Ovary (tissue), 3 donors: ENCODE measurements around the gene GRIK3.

Experiments
- CTCF ChIP-seq, 3 donors: fragments of 450-650 bp in 2 of 3; fragments of 200-600 bp in 1 of 3; IDR thresholded peaks; one replicate each; pipeline versions ENCODE4 v1.5.1 to v1.8.0; 2016 to 2022; ENCODE audit warnings: antibody characterized with exemption in 3 of 3, mild to moderate bottlenecking in 1 of 3
- POLR2A ChIP-seq: fragments of 450-650 bp; IDR thresholded peaks from one replicate; pipeline ENCODE4 v1.6.1; 2017; ENCODE audit warnings: antibody characterized with exemption, mild to moderate bottlenecking, moderate library complexity
- donor health status: DM: no; HTN: no; CAD: no.

- TF ChIP-seq CTCF (IDR thresholded peaks at IDR 0.05) (no peak), POLR2A (no peak)
These were observed 164.5 kb downstream of the GRIK3 start for GRCh38 chr1:36869826-36870225.
